OCI-LY3 (cell line): Measurements from ENCODE around the gene RUNX2.

ENCODE experiments used
- H2AFZ ChIP-seq: fragments of 200-600, 300-600 bp; shearing (Covaris generic); 2 replicates; pipeline ENCODE4 v1.6.0; 2014; ENCODE audit warnings: antibody characterized with exemption, low read depth, low read length
- H3K27ac ChIP-seq: fragments of 200-600, 300-600 bp; sonication (generic); 2 replicates; pipeline ENCODE4 v1.5.1; 2014; ENCODE audit warnings: mild to moderate bottlenecking, low read length, moderate library complexity, mixed read lengths
- H3K27me3 ChIP-seq: fragments of 200-600, 300-600 bp; sonication (generic); 2 replicates; pipeline ENCODE4 v1.6.1; 2014; ENCODE audit warnings: low read depth, low read length, mixed read lengths
- H3K36me3 ChIP-seq: fragments of 200-600, 300-600 bp; sonication (generic); replicated peaks from 2 replicates; pipeline ENCODE3; 2014; ENCODE audit warnings: low read depth, low read length, mixed read lengths
- H3K4me1 ChIP-seq: fragments of 300-600, 200-600 bp; sonication (generic); 2 replicates; pipeline ENCODE4 v1.6.1; 2014; ENCODE audit warnings: low read length, mixed read lengths
- H3K4me2 ChIP-seq: fragments of 200-600, 300-600 bp; sonication (generic); 2 replicates; pipeline ENCODE4 v1.6.1; 2014; ENCODE audit warnings: low read length, mixed read lengths
- H3K4me3 ChIP-seq: fragments of 300-600, 200-600 bp; sonication (generic); 2 replicates; pipeline ENCODE4 v1.5.1; 2014; ENCODE audit warnings: antibody characterized with exemption, mild to moderate bottlenecking, low read length, moderate library complexity
- H3K79me2 ChIP-seq: fragments of 300-600, 200-600 bp; shearing (Covaris generic); 2 replicates; pipeline ENCODE4 v1.6.1; 2014; ENCODE audit warnings: mild to moderate bottlenecking, low read length, mixed read lengths
- H3K9ac ChIP-seq: fragments of 300-600, 200-600 bp; shearing (Covaris generic); 2 replicates; pipeline ENCODE4 v1.6.0; 2014; ENCODE audit warnings: mild to moderate bottlenecking, low read length, moderate library complexity
- H3K9me3 ChIP-seq: fragments of 200-600, 300-600 bp; shearing (Covaris generic); 2 replicates; pipeline ENCODE4 v1.6.1; 2014; ENCODE audit warnings: low read length, mixed read lengths; ENCODE audit not compliant: insufficient read depth
- H4K20me1 ChIP-seq: fragments of 200-600, 300-600 bp; sonication (generic); 2 replicates; pipeline ENCODE4 v1.6.1; 2016; ENCODE audit warnings: low read length, mixed read lengths; ENCODE audit not compliant: insufficient read depth
- EZH2phosphoT487 ChIP-seq: fragments of 200-600 bp; shearing (Covaris generic); IDR thresholded peaks from 2 replicates; pipeline ENCODE4 v1.6.1; 2018; ENCODE audit warnings: antibody characterized with exemption, mixed run types, low read depth
- TF ChIP-seq, protein P1 (sequence below): fragments of 200-600, 300-600 bp; sonication (generic); IDR thresholded peaks from 2 replicates; pipeline ENCODE4 v1.5.1; 2014; ENCODE audit warnings: antibody characterized with exemption, low read length, low read depth

RUNX2 gene

GRCh38 chr6:45690846-45691245 is 362.7 kb downstream of the RUNX2 start:
- Histone ChIP-seq H2AFZ (no peak overlapping the region), H3K36me3 (no peaks in the 10 kb centered on the region), H3K4me1 (peaks cover 16% of the 10 kb centered on the region), H4K20me1 (peaks cover 29% of the 10 kb centered on the region), H3K4me3 (no peak overlapping the region), H3K27me3 (peaks cover 67% of the 10 kb centered on the region), H3K27ac (no peak overlapping the region), H3K9me3 (no peaks in the 10 kb centered on the region), H3K4me2 (no peak overlapping the region), H3K9ac (no peak overlapping the region), H3K79me2 (no peaks in the 10 kb centered on the region)
- TF ChIP-seq, protein P1, sequence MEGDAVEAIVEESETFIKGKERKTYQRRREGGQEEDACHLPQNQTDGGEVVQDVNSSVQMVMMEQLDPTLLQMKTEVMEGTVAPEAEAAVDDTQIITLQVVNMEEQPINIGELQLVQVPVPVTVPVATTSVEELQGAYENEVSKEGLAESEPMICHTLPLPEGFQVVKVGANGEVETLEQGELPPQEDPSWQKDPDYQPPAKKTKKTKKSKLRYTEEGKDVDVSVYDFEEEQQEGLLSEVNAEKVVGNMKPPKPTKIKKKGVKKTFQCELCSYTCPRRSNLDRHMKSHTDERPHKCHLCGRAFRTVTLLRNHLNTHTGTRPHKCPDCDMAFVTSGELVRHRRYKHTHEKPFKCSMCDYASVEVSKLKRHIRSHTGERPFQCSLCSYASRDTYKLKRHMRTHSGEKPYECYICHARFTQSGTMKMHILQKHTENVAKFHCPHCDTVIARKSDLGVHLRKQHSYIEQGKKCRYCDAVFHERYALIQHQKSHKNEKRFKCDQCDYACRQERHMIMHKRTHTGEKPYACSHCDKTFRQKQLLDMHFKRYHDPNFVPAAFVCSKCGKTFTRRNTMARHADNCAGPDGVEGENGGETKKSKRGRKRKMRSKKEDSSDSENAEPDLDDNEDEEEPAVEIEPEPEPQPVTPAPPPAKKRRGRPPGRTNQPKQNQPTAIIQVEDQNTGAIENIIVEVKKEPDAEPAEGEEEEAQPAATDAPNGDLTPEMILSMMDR: no peak
- no peak for TF ChIP-seq EZH2phosphoT487

GRCh38 chr6:45691426-45691825 is 363.3 kb downstream of the RUNX2 start:
- no peak overlapping the region for H3K27ac ChIP-seq
- no peaks in the 10 kb centered on the region for H3K9me3 ChIP-seq
- H3K4me1 ChIP-seq: peaks cover 16% of the 10 kb centered on the region
- no peak overlapping the region for H3K9ac ChIP-seq
- TF ChIP-seq EZH2phosphoT487: no peak
- TF ChIP-seq, protein P1: no peak
- no peaks in the 10 kb centered on the region for H3K36me3 ChIP-seq
- no peak overlapping the region for H2AFZ ChIP-seq
- H3K4me2 ChIP-seq: no peak overlapping the region
- H3K4me3 ChIP-seq: no peak overlapping the region
- peaks cover 65% of the 10 kb centered on the region for H3K27me3 ChIP-seq
- H3K79me2 ChIP-seq: no peaks in the 10 kb centered on the region
- H4K20me1 ChIP-seq: peaks cover 25% of the 10 kb centered on the region

DNA sequence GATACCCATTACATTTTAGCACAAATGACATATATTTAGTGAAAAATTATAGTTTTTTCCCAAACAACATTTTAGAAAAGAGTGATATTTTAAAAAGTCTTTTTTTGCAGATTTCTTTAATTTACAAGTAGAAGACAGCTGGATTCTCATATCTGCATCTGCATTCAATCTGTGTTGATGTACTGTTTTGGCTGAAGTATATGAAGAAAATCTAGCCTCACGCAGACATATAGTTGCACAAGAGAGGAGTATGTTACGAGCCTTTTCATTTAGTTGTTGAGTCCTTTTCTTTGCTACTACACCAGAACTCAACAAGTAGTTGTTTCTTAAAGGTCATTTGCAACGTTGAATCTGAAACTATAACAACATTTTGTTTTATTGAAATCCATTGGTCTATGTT is 363.9 kb downstream of the RUNX2 start:
- no peak overlapping the region for H3K9ac ChIP-seq
- no peak for TF ChIP-seq EZH2phosphoT487
- TF ChIP-seq, protein P1: no peak
- no peak overlapping the region for H3K4me3 ChIP-seq
- H2AFZ ChIP-seq: no peak overlapping the region
- H3K27me3 ChIP-seq: peaks cover 65% of the 10 kb centered on the region
- no peak overlapping the region for H3K27ac ChIP-seq
- peaks cover 22% of the 10 kb centered on the region for H4K20me1 ChIP-seq
- H3K4me1 ChIP-seq: peaks cover 13% of the 10 kb centered on the region
- H3K4me2 ChIP-seq: no peak overlapping the region
- H3K9me3 ChIP-seq: no peaks in the 10 kb centered on the region
- no peaks in the 10 kb centered on the region for H3K79me2 ChIP-seq
- H3K36me3 ChIP-seq: no peaks in the 10 kb centered on the region

GRCh38 chr6:45696738-45697137 is 368.6 kb downstream of the RUNX2 start:
- H3K9me3 ChIP-seq: no peaks in the 10 kb centered on the region
- H3K4me2 ChIP-seq: no peak overlapping the region
- H3K27ac ChIP-seq: no peak overlapping the region
- H3K4me1 ChIP-seq: peaks cover 6% of the 10 kb centered on the region
- H3K4me3 ChIP-seq: no peak overlapping the region
- TF ChIP-seq, protein P1: no peak
- TF ChIP-seq EZH2phosphoT487: no peak
- H3K79me2 ChIP-seq: no peaks in the 10 kb centered on the region
- no peak overlapping the region for H3K9ac ChIP-seq
- peaks cover 69% of the 10 kb centered on the region for H3K27me3 ChIP-seq
- no peaks in the 10 kb centered on the region for H3K36me3 ChIP-seq
- no peaks in the 10 kb centered on the region for H4K20me1 ChIP-seq
- H2AFZ ChIP-seq: no peak overlapping the region
